RWPE1 (cell line): ENCODE data around the gene PLVAP.

ENCODE experiments used
- CTCF ChIA-PET: fragments of 350-600 bp; sonication (Branson Sonifier 250); formaldehyde crosslinking; extraction: SDS; loops from one replicate; lab custom pipeline; 2021; lab: Yijun Ruan, JAX
- POLR2A ChIA-PET: fragments of 400-600 bp; formaldehyde crosslinking; extraction: SDS; loops from one replicate; lab custom pipeline; 2020; ENCODE audit warnings: antibody characterized with exemption; ENCODE audit not compliant: low non-redundant PET; lab: Yijun Ruan, JAX
- DNase-seq: peaks from one replicate; pipeline ENCODE4 v3.0.0; 2012; ENCODE audit warnings: low spot score
- H3K27ac ChIP-seq: fragments of 450-650 bp; 2 replicates; pipeline ENCODE4 v1.5.1; 2017
- CTCF ChIP-seq: fragments of 450-650 bp; conservative IDR thresholded peaks from 2 replicates; pipeline ENCODE4 v1.5.1; 2017; ENCODE audit warnings: low read depth, mild to moderate bottlenecking

Gene PLVAP

GRCh38 chr19:17324357-17325114, 52.6 kb downstream of the PLVAP start:
- H3K27ac ChIP-seq: peak overlapping the region; percentile 97
- ChIA-PET POLR2A (interaction anchor here (0.6 kb wide), 2 partner anchors 26 to 535 kb away, joined by 3 to 8 read pairs; no protein-coding TSS in a partner anchor), CTCF (no interaction called here)
- DNase-seq: no peak
- no peak for TF ChIP-seq CTCF

GRCh38 chr19:17323964-17324332, 53.2 kb downstream of the PLVAP start:
- ChIA-PET CTCF (no interaction called here), POLR2A (interaction anchor here (0.6 kb wide), 1 partner anchor 25 kb away, joined by 8 read pairs; no protein-coding TSS in a partner anchor)
- TF ChIP-seq CTCF: no peak
- DNase-seq: no peak
- H3K27ac ChIP-seq: peak overlapping the region; percentile 97

- peak overlapping the region; percentile 97 for H3K27ac ChIP-seq
- DNase-seq: no peak
- CTCF ChIA-PET: no interaction called here
- no peak for TF ChIP-seq CTCF
- POLR2A ChIA-PET: no interaction called here
Observed at GRCh38 chr19:17323300-17323963, 53.7 kb downstream of the PLVAP start.

- no peak for TF ChIP-seq CTCF
- DNase-seq: no peak
- POLR2A ChIA-PET: no interaction called here
- CTCF ChIA-PET: no interaction called here
- H3K27ac ChIP-seq: peak overlapping the region; percentile 97
Observed at GRCh38 chr19:17322854-17323253, 54.3 kb downstream of the PLVAP start.

- no peak for TF ChIP-seq CTCF
- H3K27ac ChIP-seq: peak overlapping the region; percentile 97
- ChIA-PET POLR2A (no interaction called here), CTCF (interaction anchor here (0.5 kb wide), 1 partner anchor 59 kb away, joined by 3 read pairs; no protein-coding TSS in a partner anchor)
- DNase-seq: no peak
Observed at GRCh38 chr19:17321655-17322489, 55.3 kb downstream of the PLVAP start.

GRCh38 chr19:17320435-17320834, 56.7 kb downstream of the PLVAP start:
- ChIA-PET CTCF (interaction anchor here (0.5 kb wide), 1 partner anchor 1232 kb away, joined by 3 read pairs; no protein-coding TSS in a partner anchor), POLR2A (no interaction called here)
- no peak for TF ChIP-seq CTCF
- DNase-seq: no peak
- peak overlapping the region; percentile 97 for H3K27ac ChIP-seq
